ENCODE data around the gene PPP2R3A. TPM values are rescaled to one million over a fixed set of nuclear protein-coding genes. Genes with fewer than 3 reads are reported as not detected.
"Not testable (repeated sequence)": the region's sequence is repeated elsewhere in the genome, so short reads cannot be mapped to it uniquely, and the experiment has no call there.

PPP2R3A gene
- total and polyA plus RNA-seq, 2 of the 13 experiments (the other 11 are each of a cell fraction or from before 2014, with no cell fraction given): 0.07 to 0.12 TPM

DNA sequence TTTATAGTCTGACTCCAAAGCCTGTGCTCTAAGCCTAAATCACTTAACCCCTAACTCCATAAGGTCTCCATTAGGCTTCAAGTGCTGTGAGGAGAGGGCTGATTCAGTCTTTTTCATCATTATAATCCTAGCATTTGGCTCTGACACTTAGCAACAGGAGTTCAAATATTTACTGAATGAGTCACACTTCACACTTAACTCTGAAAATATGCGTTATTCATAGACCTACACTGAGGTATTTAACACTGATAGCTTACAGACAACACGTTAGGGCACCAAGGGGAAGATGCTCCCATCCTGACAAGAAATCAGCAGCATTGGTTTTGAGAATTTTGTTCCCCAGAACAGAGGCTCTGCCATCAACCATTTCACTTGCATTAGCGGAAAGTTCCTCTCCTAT, 177.1 kb downstream of the PPP2R3A start (continued):
- no peak for TF ChIP-seq GTF2F1 (IDR thresholded peaks at IDR 0.05; ENCODE audit: low read length)
- peak; percentile 42; the same call in 1 of the 2 replicates for TF ChIP-seq JUNB (CRISPR knock-in tag; IDR thresholded peaks at IDR 0.05; ENCODE audit: borderline replicate concordance)
- peak; percentile 28; the same call in 1 of the 2 replicates for TF ChIP-seq ARID3A (IDR thresholded peaks at IDR 0.05; ENCODE audit: low read depth, low read length)
- TF ChIP-seq SNAI1 (CRISPR knock-in tag; IDR thresholded peaks at IDR 0.05; ENCODE audit: borderline replicate concordance): no peak
- TF ChIP-seq FOSL2 (CRISPR knock-in tag; IDR thresholded peaks at IDR 0.05): peak; percentile 84
- peak; percentile 30; the same call in 1 of the 2 replicates for TF ChIP-seq ARID5B (CRISPR knock-in tag; IDR thresholded peaks at IDR 0.05)
- TF ChIP-seq SOX5 (CRISPR knock-in tag; IDR thresholded peaks at IDR 0.05; ENCODE audit: borderline replicate concordance): no peak
- no peak for TF ChIP-seq ZNF841 (CRISPR knock-in tag; IDR thresholded peaks at IDR 0.05; ENCODE audit: borderline replicate concordance)
- TF ChIP-seq REXO4 (CRISPR knock-in tag; IDR thresholded peaks at IDR 0.05; ENCODE audit: borderline replicate concordance): no peak
- TF ChIP-seq FOXA3 (CRISPR knock-in tag; IDR thresholded peaks at IDR 0.05): peak; percentile 53; the same call in 1 of the 2 replicates
- TF ChIP-seq IRF9 (CRISPR knock-in tag; IDR thresholded peaks at IDR 0.05; ENCODE audit: borderline replicate concordance): no peak
- TF ChIP-seq PHF21A (CRISPR knock-in tag; IDR thresholded peaks at IDR 0.05): no peak
- TF ChIP-seq MAFG (CRISPR knock-in tag; IDR thresholded peaks at IDR 0.05): no peak
- TF ChIP-seq MAFK (conservative IDR thresholded peaks at IDR 0.05 in 1 of 2, IDR thresholded peaks at IDR 0.05 in 1 of 2; ENCODE audit: low read length in 2 of 2): 0 out of 4 replicates have a peak, but pooled peaks of 1 of the 2 experiments have one; percentile 1

GRCh38 chr3:136144397-136144796, 178.9 kb downstream of the PPP2R3A start:
- WGBS (ENCODE audit: low lambda C conversion rate): 100% methylated on average over 4 of the region's 4 CpGs
- H4K20me1 ChIP-seq (ENCODE audit: insufficient read depth, low read length); H3K27ac ChIP-seq (ENCODE audit: extremely low read length, insufficient read depth, low read length); FAIRE-seq; DNase-seq (ENCODE audit: low spot score); H3K9ac ChIP-seq (ENCODE audit: insufficient read depth, low read depth, low read length); POLR2A ChIA-PET; H3K4me3 ChIP-seq (replicated peaks in 1 of 3; ENCODE audit: insufficient read depth in 1 of 3, low read depth in 2 of 3, low read length in 3 of 3); intact Hi-C loops (cut with micrococcal nuclease; ENCODE audit: unreplicated experiment); H3K4me2 ChIP-seq (ENCODE audit: low read depth, low read length); H3K36me3 ChIP-seq (replicated peaks in 1 of 2; ENCODE audit: control insufficient read depth in 1 of 2, insufficient read depth in 2 of 2, low read length in 2 of 2); H2AFZ ChIP-seq (ENCODE audit: low read length); CTCF ChIA-PET (ENCODE audit: low intra/inter-chr PET ratio, low total read pairs); BruUV-seq (replicated peaks); ATAC-seq; H3K27me3 ChIP-seq (ENCODE audit: control insufficient read depth in 1 of 2, insufficient read depth in 2 of 2, low read length in 2 of 2); H3K9me3 ChIP-seq (ENCODE audit: low read length); in situ Hi-C loops (cut with HindIII; ENCODE audit: extremely low pct_ligation_motif_present, low pct_unique_long_range_greater_than_20kb): not testable (repeated sequence)
- H3K79me2 ChIP-seq (ENCODE audit: insufficient read depth, low read length): peaks cover 12% of the 10 kb centered on the region
- H3K4me1 ChIP-seq (ENCODE audit: insufficient read depth, low read length): peaks cover 20% of the 10 kb centered on the region

All from HepG2 (cell line).